ENCODE results near the gene S100A6.
A peak's percentile ranks its signal among the peaks of the same experiment; 100 is the strongest.

S100A6 gene

DNA sequence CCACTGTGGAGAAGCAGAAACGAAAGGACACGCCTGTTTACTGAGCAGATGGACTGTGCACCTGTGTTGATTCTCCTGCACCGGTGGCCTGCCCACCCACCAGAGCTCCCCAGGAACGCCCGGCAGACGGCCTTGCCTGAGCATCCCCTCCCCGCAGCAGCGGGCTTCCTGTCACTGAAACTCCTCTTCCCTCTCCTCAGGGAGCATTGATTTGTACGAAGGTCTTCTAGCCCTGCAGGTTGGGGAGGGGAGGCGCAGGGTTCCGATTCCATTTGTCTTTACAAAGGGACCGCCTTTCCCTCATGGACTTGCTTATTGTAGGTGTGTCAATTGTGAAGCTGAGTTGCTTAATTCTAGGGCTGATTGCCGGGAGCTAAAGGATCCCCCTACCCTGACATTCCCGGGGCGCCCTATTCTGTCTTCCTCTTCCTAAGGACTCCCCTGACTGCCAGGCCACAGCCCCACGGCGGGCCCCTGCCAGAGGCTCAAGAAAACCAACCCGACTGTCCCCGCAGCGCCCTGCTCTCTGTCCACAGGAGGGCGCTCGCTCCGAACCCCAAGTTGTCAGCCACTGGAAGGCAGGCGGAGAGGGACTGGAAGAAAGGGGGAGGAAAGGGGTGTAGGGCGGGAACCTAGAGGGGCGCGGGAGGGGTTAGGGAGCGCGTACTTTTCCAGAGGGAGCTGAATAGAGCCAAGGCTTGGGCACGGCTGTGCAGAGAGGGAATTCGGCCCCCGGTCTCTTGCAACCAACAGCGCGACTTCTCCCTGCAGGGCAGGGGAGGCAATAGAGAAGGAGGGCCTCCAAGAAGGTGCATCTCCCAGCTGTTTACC is 2.8 kb downstream of the S100A6 start:
- TF ChIP-seq, protein P1, sequence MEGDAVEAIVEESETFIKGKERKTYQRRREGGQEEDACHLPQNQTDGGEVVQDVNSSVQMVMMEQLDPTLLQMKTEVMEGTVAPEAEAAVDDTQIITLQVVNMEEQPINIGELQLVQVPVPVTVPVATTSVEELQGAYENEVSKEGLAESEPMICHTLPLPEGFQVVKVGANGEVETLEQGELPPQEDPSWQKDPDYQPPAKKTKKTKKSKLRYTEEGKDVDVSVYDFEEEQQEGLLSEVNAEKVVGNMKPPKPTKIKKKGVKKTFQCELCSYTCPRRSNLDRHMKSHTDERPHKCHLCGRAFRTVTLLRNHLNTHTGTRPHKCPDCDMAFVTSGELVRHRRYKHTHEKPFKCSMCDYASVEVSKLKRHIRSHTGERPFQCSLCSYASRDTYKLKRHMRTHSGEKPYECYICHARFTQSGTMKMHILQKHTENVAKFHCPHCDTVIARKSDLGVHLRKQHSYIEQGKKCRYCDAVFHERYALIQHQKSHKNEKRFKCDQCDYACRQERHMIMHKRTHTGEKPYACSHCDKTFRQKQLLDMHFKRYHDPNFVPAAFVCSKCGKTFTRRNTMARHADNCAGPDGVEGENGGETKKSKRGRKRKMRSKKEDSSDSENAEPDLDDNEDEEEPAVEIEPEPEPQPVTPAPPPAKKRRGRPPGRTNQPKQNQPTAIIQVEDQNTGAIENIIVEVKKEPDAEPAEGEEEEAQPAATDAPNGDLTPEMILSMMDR (IDR thresholded peaks at IDR 0.05), result peak; percentile 63

- TF ChIP-seq, protein P1 (IDR thresholded peaks at IDR 0.05), result no peak
These were observed 3.6 kb downstream of the S100A6 start for GRCh38 chr1:153532181-153532580.

DNA sequence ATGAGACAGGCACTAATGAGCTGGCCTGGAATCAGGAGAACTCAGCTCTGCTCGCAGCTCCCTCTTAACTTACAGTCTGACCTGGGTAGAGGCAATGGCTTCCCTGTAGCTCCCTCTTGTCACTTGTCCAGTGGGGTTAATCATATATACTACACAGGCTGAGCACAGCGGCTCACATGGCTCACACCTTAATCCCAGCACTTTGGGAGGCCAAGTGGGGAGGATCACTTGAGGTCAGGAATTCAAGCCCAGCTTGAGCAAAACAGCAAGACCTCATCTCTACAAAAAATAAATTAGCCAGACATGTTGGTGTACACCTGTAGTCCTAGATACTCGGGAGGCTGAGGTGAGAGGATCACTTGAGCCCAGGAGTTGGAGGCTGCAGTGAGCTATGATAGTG is 4.2 kb downstream of the S100A6 start:
- TF ChIP-seq, protein P1 (IDR thresholded peaks at IDR 0.05), result no peak

DNA sequence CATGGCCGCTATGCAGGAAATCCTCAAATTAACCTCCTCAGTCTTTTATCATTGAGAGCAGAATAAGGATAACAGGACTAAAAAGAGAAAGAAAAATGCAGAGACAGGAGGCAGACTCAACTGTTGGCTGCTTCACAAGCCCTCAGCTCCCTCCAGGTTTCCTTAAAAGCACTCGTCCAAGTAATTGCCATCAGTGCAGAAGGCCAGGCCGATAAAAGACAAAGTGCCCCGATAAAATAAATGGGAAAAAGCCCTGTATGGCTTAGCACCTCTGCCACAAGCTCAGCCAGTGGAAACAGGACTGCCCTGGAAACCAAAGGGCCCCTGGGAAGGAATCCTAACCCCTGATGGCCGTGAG is 8.1 kb downstream of the S100A6 start:
- TF ChIP-seq, protein P1 (IDR thresholded peaks at IDR 0.05), result no peak

DNA sequence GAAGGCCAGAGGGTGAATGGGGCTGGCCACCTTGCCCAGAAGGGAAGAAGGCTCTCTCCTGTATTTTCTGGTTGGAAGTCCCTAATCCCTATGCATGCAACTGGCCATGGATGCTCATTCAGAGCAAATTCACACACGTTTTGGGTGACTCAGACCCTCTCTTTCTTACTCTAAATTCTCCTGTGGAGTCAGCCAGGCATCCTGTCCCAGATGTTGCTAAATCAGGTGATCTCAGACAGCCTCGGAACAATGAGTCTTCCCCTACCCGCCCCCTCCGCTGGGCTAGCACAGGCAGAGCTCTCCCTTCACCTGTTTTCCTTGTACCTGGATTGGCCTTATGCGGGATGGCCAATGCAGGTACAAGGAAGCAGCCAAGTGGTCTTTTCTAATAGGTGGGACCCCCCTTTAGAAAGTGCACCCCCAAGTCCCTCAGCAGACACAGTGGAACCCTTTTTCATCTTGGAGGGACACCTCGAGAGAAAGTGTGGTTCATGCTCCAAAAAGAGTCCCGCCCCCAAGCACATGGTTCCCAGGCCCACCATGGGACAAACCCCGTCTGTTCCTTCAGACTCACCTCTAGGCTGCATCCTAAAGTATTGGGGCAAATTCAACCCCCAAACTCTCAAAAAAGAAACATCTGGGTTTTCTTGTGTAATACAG is 8.6 kb downstream of the S100A6 start:
- TF ChIP-seq, protein P1 (IDR thresholded peaks at IDR 0.05), result no peak

DNA sequence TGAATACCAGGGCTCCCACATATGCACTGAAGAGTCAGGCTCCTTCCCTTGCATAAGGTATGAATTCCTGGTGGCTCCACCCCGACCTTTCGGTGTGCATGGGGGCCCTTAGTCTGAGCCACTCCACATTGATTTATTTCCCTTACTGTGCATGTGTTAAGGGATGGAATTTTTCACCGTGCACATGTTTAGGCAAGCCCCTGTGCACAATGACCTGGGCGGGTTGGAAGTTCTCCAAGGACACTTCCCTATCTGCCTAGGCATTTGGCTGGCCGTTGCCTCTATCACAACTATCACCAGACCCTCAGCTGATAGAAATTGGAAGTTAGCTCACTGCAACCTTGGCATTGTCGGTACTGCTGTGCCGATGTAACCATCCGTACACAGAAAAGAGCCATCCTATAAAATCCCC is 9.7 kb downstream of the S100A6 start:
- TF ChIP-seq, protein P1 (IDR thresholded peaks at IDR 0.05), result no peak

DNA sequence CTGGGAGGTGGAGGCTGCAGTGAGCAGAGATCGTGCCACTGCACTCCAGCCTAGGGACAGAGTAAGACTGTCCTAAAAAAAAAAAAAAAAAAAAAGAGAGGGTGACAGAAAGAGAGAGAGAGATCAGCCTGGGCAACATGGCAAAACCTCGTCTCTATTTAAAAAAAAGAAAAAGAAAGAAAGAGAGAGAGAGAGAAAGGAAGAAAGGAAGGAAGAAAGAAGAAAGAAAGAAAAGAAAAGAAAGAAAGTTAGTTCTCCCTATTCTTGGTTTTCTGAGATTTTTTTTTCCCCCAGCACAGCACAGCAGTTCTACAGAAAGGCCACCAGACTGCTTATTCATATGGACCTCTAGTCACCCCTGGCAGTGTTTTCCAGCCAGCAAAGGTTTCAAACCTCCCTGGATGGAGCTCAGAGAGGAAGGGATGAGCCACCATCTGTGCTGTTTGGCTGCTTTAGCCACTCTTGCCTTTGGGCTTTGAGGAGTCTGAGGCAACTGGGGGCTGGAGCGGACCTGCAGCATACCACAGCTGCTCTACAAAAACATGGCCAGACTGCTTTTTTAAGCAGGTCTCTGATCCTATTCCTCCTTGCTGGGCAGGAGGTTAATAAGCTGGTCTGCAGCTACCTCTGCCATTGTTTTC is 10.6 kb downstream of the S100A6 start:
- TF ChIP-seq, protein P1 (IDR thresholded peaks at IDR 0.05), result no peak
